ENCODE results near the gene IL1B.

DNA sequence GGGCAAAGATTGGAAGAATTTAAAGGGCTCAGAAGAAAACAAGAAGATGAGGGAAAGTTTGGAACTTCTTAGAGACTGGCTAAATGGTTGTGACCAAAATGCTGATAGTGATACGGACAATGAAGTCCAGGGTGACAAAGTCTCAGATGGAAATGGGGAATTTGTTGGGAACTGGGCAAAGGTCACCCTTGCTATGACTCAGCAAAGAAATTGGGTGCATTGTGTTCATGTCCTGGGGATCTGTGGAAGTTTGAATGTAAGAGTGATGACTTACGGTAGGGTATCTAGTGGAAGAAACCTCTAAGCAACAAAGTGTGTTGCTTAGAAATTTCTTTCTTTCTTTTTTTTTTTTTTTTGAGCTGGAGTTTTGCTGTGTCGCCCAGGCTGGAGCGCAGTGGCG, 46.3 kb downstream of the IL1B start:
- TF ChIP-seq, protein P1, sequence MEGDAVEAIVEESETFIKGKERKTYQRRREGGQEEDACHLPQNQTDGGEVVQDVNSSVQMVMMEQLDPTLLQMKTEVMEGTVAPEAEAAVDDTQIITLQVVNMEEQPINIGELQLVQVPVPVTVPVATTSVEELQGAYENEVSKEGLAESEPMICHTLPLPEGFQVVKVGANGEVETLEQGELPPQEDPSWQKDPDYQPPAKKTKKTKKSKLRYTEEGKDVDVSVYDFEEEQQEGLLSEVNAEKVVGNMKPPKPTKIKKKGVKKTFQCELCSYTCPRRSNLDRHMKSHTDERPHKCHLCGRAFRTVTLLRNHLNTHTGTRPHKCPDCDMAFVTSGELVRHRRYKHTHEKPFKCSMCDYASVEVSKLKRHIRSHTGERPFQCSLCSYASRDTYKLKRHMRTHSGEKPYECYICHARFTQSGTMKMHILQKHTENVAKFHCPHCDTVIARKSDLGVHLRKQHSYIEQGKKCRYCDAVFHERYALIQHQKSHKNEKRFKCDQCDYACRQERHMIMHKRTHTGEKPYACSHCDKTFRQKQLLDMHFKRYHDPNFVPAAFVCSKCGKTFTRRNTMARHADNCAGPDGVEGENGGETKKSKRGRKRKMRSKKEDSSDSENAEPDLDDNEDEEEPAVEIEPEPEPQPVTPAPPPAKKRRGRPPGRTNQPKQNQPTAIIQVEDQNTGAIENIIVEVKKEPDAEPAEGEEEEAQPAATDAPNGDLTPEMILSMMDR (IDR thresholded peaks at IDR 0.05), result no peak
- no peak for TF ChIP-seq POLR2A (IDR thresholded peaks at IDR 0.05)
- TF ChIP-seq EP300 (IDR thresholded peaks at IDR 0.05), result no peak

All from tibial nerve (tissue), 4 donors.